ENCODE measurements around the gene PWWP2B. TPM values are rescaled to one million over a fixed set of nuclear protein-coding genes. Genes with fewer than 3 reads are reported as not detected.
"Not testable (repeated sequence)": the region's sequence is repeated elsewhere in the genome, so short reads cannot be mapped to it uniquely, and the experiment has no call there.

Gene PWWP2B
- total RNA-seq, 3 donors from 2014 or later: 3.3 to 4.3 (median 4.1) TPM

- H3K9me3 Mint-ChIP-seq: no peaks in the 10 kb centered on the region
- no peak for ATAC-seq
Observed at GRCh38 chr10:132381741-132382140, 15.3 kb upstream of the PWWP2B start.

DNA sequence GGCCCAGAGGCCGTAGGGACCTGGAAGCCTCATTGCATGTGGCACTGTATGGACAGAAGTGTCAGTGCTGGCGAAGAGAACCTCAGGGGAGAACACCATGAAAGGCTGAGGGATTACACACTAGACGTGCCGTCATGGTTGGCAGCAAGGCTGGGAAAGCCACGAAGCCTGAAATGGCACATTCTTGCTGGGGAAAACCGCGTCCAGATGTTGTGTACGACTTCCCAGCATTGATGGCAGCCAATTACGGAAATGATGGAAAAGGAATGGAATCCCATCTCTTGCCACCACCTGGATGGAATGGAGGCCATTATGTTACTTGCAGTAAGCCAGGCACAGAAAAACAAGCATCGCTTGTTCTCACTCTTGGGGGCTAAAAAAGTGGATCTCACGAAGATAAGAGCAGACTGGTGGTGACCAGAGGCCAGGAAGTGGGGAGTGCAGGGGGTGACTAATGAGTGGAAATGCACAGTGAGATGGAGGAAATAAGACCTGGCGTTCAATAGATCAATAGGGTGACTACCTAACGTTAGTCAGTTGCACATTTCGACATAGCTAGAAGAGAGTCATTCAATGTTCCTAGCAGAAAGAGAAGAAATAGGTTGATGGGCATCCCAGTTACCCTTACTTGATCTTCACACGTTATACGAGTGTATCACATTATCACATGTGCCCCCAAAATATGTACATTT lies 14.6 kb upstream of the PWWP2B start:
- H3K9me3 Mint-ChIP-seq: no peaks in the 10 kb centered on the region
- H3K4me1 Mint-ChIP-seq (ENCODE audit: low read depth): peaks cover 6% of the 10 kb centered on the region
- H3K36me3 Mint-ChIP-seq (ENCODE audit: insufficient read depth): no peaks in the 10 kb centered on the region
- H3K4me3 Mint-ChIP-seq: no peak overlapping the region
- DNase-seq (no peak), ATAC-seq (no peak)
- no peaks in the 10 kb centered on the region for H3K27me3 Mint-ChIP-seq (ENCODE audit: low read depth)

More at GRCh38 chr10:132381741-132382140, 15.3 kb upstream of the PWWP2B start:
- DNase-seq: no peak
- no peak overlapping the region for H3K4me3 Mint-ChIP-seq
- H3K27me3 Mint-ChIP-seq (ENCODE audit: low read depth): no peaks in the 10 kb centered on the region
- peaks cover 5% of the 10 kb centered on the region for H3K4me1 Mint-ChIP-seq (ENCODE audit: low read depth)
- no peaks in the 10 kb centered on the region for H3K36me3 Mint-ChIP-seq (ENCODE audit: insufficient read depth)

DNA sequence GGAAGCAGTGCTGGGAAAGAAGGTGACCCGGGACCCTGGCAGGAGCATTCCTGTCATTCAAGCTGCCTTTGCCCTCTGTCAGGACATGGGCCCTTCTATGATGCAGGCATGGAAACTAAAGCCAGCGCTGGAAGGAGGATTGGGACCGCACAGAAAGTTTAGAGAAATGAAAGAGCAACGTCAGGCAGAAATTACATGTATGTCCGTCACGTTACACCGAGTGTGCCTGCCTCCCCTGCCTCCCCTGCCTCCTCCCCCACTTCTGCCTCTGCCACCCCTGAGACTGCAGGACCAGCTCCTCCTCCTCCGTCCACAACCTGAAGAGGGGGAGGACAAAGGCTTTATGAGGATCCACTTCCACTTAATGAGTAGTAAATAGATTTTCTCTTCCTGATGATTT lies 13.9 kb upstream of the PWWP2B start:
- peaks cover 11% of the 10 kb centered on the region for H3K4me1 Mint-ChIP-seq (ENCODE audit: low read depth)
- no peak overlapping the region for H3K4me3 Mint-ChIP-seq
- DNase-seq (no peak), ATAC-seq (no peak)
- no peaks in the 10 kb centered on the region for H3K27me3 Mint-ChIP-seq (ENCODE audit: low read depth)
- no peaks in the 10 kb centered on the region for H3K9me3 Mint-ChIP-seq
- H3K36me3 Mint-ChIP-seq (ENCODE audit: insufficient read depth): no peaks in the 10 kb centered on the region

DNA sequence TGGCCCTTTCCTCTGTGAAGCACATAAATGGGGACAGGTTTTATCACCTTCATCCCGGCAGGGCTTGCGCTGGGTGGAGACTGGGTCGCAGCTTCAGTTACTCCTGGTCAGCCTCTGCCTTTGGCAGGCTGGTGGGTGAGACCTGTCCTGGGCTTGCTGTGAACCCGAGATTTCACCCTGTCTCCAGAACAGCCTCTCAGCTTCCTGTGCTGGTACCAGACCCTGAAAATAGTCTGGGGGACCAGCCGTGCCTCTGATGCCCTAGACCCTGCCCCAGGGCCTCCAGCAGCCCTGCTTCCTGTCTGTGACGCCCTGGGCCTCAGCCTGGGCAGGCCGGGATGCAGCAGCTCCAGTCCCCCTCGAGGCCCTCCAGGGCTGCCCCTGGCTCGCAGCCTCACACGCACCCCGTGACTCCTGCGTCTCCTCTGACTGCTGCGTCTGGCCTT lies 13.2 kb upstream of the PWWP2B start:
- Mint-ChIP-seq H3K4me1 (ENCODE audit: low read depth) (peaks cover 11% of the 10 kb centered on the region), H3K4me3 (no peak overlapping the region), H3K36me3 (ENCODE audit: insufficient read depth) (no peaks in the 10 kb centered on the region), H3K9me3 (no peaks in the 10 kb centered on the region), H3K27me3 (ENCODE audit: low read depth) (no peaks in the 10 kb centered on the region)
- DNase-seq (peak; percentile 2), ATAC-seq (no peak)

DNA sequence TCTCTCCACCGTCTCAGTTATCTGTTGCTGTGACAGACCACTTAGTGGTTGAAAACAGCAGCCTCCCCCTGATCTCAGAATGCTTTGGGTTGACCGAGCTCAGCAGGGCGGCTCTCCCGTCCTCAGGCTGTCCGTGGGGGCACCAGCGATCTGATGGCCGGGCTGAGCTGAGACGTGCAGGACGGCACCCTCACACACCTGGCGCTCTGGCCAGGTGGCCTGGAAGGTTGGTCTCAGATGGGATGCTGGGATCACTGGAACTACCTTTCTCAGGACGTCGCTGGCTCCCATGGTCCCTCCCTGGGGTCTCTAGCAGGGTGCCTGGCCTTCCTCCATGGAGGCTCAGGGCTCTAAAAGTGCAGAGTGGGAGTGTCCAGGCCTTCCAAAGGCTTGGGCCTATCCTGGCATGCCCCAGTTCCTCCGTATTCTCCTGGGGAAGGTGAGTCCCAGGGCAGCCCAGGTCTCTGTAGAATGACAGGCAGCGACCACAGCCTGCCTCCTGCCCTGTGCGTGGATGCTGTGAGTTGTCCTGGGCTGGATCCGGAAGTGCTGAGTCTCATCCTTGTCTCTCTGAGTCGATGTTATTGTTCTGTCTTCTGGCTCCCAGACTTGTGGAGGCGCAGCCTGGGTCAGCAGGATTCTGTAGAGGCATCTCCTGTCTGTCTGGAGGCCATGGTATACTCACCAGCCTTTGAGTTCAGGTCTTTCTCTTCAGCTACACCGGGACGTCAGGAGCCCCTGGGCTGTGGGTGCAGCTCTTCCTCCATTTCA lies 12.2 kb upstream of the PWWP2B start:
- Mint-ChIP-seq H3K4me1 (ENCODE audit: low read depth) (peaks cover 11% of the 10 kb centered on the region), H3K4me3 (no peak overlapping the region), H3K27me3 (ENCODE audit: low read depth) (no peaks in the 10 kb centered on the region), H3K36me3 (ENCODE audit: insufficient read depth) (no peaks in the 10 kb centered on the region), H3K9me3 (no peaks in the 10 kb centered on the region)
- peak; percentile 2 for DNase-seq
- no peak for ATAC-seq

DNA sequence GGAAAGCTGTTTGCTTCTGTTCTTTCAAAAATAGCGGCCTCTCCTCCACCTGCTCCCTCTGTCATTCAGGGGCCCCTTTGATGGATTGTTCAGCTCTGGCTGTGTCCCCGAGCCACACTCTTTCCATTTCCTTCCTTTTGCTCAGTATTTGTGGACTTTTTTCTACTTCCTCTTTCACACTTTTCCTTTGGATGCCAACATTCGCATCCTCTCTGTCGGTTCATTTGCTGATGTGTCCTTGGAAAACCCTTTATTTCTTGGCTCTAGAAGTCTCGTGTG lies 11.7 kb upstream of the PWWP2B start:
- H3K27me3 Mint-ChIP-seq (ENCODE audit: low read depth): no peaks in the 10 kb centered on the region

GRCh38 chr10:132385721-132386418 lies 11.1 kb upstream of the PWWP2B start:
- H3K4me3 Mint-ChIP-seq: no peak overlapping the region
- H3K9me3 Mint-ChIP-seq: no peaks in the 10 kb centered on the region
- DNase-seq (no peak), ATAC-seq (no peak)
- no peaks in the 10 kb centered on the region for H3K27me3 Mint-ChIP-seq (ENCODE audit: low read depth)
- peaks cover 11% of the 10 kb centered on the region for H3K4me1 Mint-ChIP-seq (ENCODE audit: low read depth)
- H3K36me3 Mint-ChIP-seq (ENCODE audit: insufficient read depth): no peaks in the 10 kb centered on the region

More for the DNA sequence above, 11.7 kb upstream of the PWWP2B start:
- ATAC-seq (no peak), DNase-seq (no peak)
- H3K4me1 Mint-ChIP-seq (ENCODE audit: low read depth): peaks cover 11% of the 10 kb centered on the region
- H3K9me3 Mint-ChIP-seq: no peaks in the 10 kb centered on the region
- H3K36me3 Mint-ChIP-seq (ENCODE audit: insufficient read depth): no peaks in the 10 kb centered on the region
- H3K4me3 Mint-ChIP-seq: no peak overlapping the region

- no peaks in the 10 kb centered on the region for H3K36me3 Mint-ChIP-seq (ENCODE audit: insufficient read depth)
- no peak overlapping the region for H3K4me3 Mint-ChIP-seq
- DNase-seq (no peak), ATAC-seq (no peak)
- no peaks in the 10 kb centered on the region for H3K27me3 Mint-ChIP-seq (ENCODE audit: low read depth)
- H3K4me1 Mint-ChIP-seq (ENCODE audit: low read depth): peaks cover 11% of the 10 kb centered on the region
- H3K9me3 Mint-ChIP-seq: no peaks in the 10 kb centered on the region
Observed at GRCh38 chr10:132386419-132386831, 10.6 kb upstream of the PWWP2B start.

DNA sequence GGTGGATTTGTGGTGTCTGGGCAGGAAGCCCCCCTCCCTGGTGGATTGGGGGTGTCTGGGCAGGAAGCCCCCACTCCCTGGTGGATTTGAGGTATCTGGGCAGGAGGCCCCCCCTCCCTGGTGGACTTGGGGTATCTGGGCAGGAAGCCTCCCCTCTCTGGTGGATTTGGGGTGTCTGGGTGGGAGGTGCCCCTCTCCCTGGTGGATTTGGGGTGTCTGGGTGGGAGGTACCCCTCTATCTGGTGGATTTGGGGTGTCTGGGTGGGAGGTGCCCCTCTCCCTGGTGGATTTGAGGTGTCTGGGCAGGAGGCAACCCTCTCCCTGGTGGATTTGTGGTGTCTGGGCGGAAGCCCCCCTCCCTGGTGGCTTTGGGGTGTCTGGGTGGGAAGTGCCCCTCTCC lies 10.1 kb upstream of the PWWP2B start:
- H3K36me3 Mint-ChIP-seq (ENCODE audit: insufficient read depth); H3K4me3 Mint-ChIP-seq; DNase-seq; ATAC-seq; H3K9me3 Mint-ChIP-seq; H3K27me3 Mint-ChIP-seq (ENCODE audit: low read depth): not testable (repeated sequence)
- H3K4me1 Mint-ChIP-seq (ENCODE audit: low read depth): peaks cover 11% of the 10 kb centered on the region

- peaks cover 7% of the 10 kb centered on the region for H3K9me3 Mint-ChIP-seq
- H3K36me3 Mint-ChIP-seq (ENCODE audit: insufficient read depth): no peaks in the 10 kb centered on the region
- peaks cover 6% of the 10 kb centered on the region for H3K4me1 Mint-ChIP-seq (ENCODE audit: low read depth)
- peak; percentile 75 for DNase-seq
- ATAC-seq: peak; percentile 65 to 66
- H3K4me3 Mint-ChIP-seq: peak overlapping the region; percentile 58
- no peaks in the 10 kb centered on the region for H3K27me3 Mint-ChIP-seq (ENCODE audit: low read depth)
Observed at GRCh38 chr10:132387764-132388210, 9.2 kb upstream of the PWWP2B start.

DNA sequence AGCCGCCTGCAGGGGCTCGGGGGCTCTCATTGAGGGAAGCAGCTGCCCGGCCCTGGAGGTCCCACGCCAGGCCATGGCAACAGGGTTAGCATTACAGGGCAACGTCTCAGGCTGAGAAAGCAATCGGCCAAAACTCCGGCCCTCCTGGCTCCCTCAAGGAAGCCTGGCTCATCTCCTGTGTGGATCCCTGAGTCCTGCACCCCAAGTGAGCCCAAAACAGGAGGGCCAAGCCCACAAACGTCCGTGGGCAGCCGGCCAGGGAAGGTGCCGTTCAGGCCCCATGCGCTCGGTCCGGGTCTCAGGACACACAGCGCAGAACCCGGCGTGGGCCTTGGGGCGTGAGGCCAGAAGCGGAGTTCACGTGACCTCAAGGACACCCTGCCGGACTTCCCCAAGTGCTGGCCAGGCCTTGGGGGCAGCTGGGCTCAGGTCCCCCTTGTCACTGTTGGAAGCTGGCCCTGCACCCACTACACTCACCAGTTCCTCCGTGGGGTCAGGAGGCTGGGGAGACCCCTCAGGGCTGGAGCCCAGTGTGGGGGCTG lies 8.0 kb upstream of the PWWP2B start:
- Mint-ChIP-seq H3K36me3 (ENCODE audit: insufficient read depth) (no peaks in the 10 kb centered on the region), H3K4me1 (ENCODE audit: low read depth) (peaks cover 6% of the 10 kb centered on the region), H3K9me3 (peaks cover 7% of the 10 kb centered on the region), H3K27me3 (ENCODE audit: low read depth) (no peaks in the 10 kb centered on the region), H3K4me3 (no peak overlapping the region)
- ATAC-seq (peak in 1 of 2 donors; percentile 7), DNase-seq (no peak)

DNA sequence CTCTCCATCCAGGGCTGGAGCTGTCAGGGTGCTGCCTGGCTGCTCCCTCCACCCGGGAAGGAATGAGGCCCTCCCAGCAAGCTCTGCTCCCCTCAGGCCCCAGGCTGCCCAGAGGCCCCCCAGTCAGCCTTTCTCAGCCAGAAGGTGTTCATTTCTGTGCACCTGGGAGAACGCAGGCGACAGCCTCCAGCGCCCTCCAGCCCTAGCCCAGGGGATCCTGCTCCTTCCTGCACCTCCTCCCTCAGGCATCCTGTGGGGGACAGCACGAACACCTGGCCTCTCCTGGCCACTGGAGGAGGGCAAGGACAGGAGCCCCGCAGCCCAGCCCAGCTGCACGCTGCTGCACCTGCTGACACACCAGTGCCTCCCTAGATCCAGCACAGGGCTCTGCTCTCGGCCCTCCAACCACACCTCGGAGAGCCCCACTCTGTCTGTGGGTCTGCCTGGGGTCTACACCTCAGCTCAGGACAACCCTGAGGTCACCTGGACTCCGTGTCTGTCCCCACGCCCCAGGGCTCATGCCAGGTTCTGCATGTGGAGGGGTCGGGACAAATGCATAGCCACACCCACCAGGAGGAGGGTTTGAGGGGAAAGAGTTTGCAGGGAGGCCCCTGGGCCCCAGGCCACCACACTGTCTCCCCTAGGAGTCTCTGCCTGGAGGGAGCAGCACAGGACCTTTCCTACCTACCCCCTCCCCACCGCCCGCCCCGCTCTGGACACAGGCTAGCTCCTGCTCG lies 7.4 kb upstream of the PWWP2B start:
- Mint-ChIP-seq H3K36me3 (ENCODE audit: insufficient read depth) (no peaks in the 10 kb centered on the region), H3K27me3 (ENCODE audit: low read depth) (no peaks in the 10 kb centered on the region), H3K9me3 (peaks cover 7% of the 10 kb centered on the region), H3K4me1 (ENCODE audit: low read depth) (peaks cover 6% of the 10 kb centered on the region), H3K4me3 (no peak overlapping the region)
- ATAC-seq (peak; percentile 25 to 27), DNase-seq (no peak)

DNA sequence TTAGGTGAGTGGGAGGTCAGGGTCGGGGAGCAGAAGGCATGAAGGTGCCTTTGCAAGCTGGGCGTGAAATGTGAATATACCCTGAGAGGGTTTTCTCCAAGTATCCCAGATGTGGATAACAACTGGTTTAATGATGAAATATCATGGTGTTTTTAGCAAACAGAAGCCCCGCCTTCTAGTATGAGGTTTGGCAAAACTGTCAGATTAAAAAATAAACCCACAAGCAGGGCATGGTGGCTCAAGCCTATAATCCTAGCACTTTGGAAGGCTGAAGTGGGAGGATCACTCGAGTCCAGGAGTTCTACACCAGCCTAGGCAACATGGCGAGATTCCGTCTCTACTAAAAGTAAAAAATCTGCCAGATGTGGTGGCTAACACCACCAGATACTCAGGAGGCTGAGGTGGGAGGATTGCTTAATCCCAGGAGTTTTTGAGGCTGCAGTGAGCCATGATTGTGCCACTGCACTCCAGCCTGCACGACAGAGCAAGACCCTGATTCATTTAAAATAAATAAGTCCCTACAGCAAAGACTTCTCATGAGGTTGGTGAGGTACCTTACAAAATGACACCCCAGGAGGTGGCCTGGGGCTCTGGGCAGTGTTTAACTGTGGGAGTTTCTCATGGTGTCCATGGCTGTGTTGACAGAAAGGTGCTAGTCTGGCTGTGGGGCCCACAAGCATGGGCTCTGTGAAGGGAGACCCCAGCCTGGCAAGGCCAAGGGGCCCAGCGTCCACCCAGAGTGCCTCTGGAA lies 6.7 kb upstream of the PWWP2B start:
- Mint-ChIP-seq H3K36me3 (ENCODE audit: insufficient read depth) (no peaks in the 10 kb centered on the region), H3K27me3 (ENCODE audit: low read depth) (no peaks in the 10 kb centered on the region), H3K4me3 (no peak overlapping the region), H3K4me1 (ENCODE audit: low read depth) (peaks cover 6% of the 10 kb centered on the region), H3K9me3 (peaks cover 7% of the 10 kb centered on the region)
- ATAC-seq (no peak), DNase-seq (no peak)

All from activated T-cell treated with anti-CD3 and anti-CD28 coated beads, Interleukin-2, amount 50 U/mL, for 4 hours (primary cell).